Lower leg skin (tissue), 3 donors: Measurements from ENCODE around the gene MGA.

Source experiments
- CTCF ChIP-seq, 3 donors: fragments of 450-650 bp; IDR thresholded peaks; one replicate each; pipeline ENCODE4 v1.5.1; 2016; ENCODE audit warnings: antibody characterized with exemption in 3 of 3, mild to moderate bottlenecking in 3 of 3, moderate library complexity in 2 of 3
- POLR2A ChIP-seq, 2 donors: fragments of 450-650 bp; IDR thresholded peaks; one replicate each; pipeline ENCODE4 v1.6.1; 2016 to 2017; ENCODE audit warnings: antibody characterized with exemption in 2 of 2, mild to moderate bottlenecking in 1 of 2, moderate library complexity in 1 of 2

- no peak for TF ChIP-seq CTCF (IDR thresholded peaks at IDR 0.05)
- TF ChIP-seq POLR2A (IDR thresholded peaks at IDR 0.05) = no peak
These were observed 1.5 kb downstream of the MGA start for GRCh38 chr15:41661518-41662225.
